HL-60 (cell line): Measurements from ENCODE around the gene PLAAT2.

Source experiments
- DNase-seq, 2 experiments: peaks; one replicate each; pipeline ENCODE4 v3.0.0-alpha.2; 2010 to 2020; ENCODE audit warnings: low read depth in 1 of 2, low spot score in 1 of 2
- H3K27ac ChIP-seq: fragments of 250-450 bp; sonication (Bioruptor Pico); replicated peaks from 2 replicates; pipeline ENCODE4 v1.5.1; 2020; ENCODE audit warnings: mild to moderate bottlenecking, moderate library complexity
- H3K27me3 ChIP-seq: fragments of 250-450 bp; sonication (Bioruptor Pico); 2 replicates; pipeline ENCODE4 v1.5.1; 2021; ENCODE audit warnings: mild to moderate bottlenecking, moderate library complexity; ENCODE audit not compliant: insufficient read depth, poor library complexity, severe bottlenecking
- H3K4me3 ChIP-seq: replicated peaks from 2 replicates; pipeline ENCODE4 v1.5.1; 2011; ENCODE audit warnings: mild to moderate bottlenecking, control low read depth, low read length; ENCODE audit not compliant: insufficient read depth
- GABPA ChIP-seq: IDR thresholded peaks from 2 replicates; pipeline ENCODE4 v1.6.1; 2012; ENCODE audit warnings: low read depth
- POLR2AphosphoS5 ChIP-seq: IDR thresholded peaks from 2 replicates; pipeline ENCODE4 v1.6.1; 2012; ENCODE audit warnings: low read depth
- SPI1 ChIP-seq: IDR thresholded peaks from 2 replicates; pipeline ENCODE4 v1.6.1; 2012; ENCODE audit warnings: low read depth, mild to moderate bottlenecking, borderline replicate concordance
- TF ChIP-seq, protein P1 (sequence below): IDR thresholded peaks from one replicate; pipeline ENCODE4 v1.5.1; 2011; ENCODE audit warnings: low read length, control low read depth, inconsistent platforms; ENCODE audit not compliant: insufficient read depth
- TF ChIP-seq, protein P2 (sequence below): IDR thresholded peaks from 2 replicates; pipeline ENCODE4 v1.6.1; 2012; ENCODE audit warnings: low read depth; ENCODE audit not compliant: insufficient replicate concordance

The PLAAT2 gene

DNA sequence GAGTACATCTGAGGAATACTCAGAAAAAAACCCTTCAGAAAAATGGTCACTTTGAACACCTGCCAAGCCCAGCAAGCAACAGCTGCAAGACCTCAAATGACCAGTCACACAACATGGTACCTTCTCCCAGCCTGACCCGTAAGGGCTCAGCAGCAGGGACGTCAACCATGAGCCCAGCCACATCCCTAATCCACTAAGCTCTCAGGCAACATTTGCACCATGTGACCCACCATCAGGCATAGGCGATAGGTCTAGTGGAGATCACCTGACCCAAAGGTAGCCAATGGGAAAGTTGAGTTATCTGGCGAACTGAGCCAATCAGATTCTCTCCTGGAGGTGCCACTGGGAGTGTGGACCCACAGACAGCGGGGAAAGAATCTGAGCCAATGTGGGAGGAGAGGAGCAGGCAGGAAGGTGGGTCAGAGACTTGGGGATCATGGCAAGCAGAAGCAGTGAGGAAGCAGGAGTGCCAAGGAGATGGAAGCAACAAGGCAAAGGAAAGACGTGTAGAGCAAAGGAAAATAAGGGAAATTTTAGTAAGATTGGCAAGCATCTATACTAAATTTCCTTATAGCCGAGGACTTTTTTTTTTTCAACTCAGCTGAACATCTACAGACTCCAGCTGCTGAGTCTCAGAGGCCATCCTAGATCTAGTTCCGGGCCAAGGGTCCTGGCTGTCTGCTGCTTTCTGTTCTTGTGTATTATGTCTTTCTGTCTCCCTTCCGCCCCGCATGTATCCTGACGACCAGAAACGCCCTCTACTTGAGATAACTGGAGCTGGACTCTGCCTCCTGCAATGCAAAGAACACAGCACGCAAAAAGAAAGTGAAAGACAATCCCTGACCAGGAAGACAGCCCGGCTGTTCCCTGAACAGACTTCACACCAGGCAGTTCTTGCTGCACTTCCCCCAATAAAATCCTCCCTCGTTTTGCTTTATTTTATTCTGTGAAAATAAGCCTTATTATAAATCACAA lies 11.0 kb upstream of the PLAAT2 start:
- no peaks in the 10 kb centered on the region for H3K27me3 ChIP-seq
- TF ChIP-seq, protein P1, sequence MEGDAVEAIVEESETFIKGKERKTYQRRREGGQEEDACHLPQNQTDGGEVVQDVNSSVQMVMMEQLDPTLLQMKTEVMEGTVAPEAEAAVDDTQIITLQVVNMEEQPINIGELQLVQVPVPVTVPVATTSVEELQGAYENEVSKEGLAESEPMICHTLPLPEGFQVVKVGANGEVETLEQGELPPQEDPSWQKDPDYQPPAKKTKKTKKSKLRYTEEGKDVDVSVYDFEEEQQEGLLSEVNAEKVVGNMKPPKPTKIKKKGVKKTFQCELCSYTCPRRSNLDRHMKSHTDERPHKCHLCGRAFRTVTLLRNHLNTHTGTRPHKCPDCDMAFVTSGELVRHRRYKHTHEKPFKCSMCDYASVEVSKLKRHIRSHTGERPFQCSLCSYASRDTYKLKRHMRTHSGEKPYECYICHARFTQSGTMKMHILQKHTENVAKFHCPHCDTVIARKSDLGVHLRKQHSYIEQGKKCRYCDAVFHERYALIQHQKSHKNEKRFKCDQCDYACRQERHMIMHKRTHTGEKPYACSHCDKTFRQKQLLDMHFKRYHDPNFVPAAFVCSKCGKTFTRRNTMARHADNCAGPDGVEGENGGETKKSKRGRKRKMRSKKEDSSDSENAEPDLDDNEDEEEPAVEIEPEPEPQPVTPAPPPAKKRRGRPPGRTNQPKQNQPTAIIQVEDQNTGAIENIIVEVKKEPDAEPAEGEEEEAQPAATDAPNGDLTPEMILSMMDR = no peak
- TF ChIP-seq POLR2AphosphoS5 = no peak
- TF ChIP-seq, protein P2, sequence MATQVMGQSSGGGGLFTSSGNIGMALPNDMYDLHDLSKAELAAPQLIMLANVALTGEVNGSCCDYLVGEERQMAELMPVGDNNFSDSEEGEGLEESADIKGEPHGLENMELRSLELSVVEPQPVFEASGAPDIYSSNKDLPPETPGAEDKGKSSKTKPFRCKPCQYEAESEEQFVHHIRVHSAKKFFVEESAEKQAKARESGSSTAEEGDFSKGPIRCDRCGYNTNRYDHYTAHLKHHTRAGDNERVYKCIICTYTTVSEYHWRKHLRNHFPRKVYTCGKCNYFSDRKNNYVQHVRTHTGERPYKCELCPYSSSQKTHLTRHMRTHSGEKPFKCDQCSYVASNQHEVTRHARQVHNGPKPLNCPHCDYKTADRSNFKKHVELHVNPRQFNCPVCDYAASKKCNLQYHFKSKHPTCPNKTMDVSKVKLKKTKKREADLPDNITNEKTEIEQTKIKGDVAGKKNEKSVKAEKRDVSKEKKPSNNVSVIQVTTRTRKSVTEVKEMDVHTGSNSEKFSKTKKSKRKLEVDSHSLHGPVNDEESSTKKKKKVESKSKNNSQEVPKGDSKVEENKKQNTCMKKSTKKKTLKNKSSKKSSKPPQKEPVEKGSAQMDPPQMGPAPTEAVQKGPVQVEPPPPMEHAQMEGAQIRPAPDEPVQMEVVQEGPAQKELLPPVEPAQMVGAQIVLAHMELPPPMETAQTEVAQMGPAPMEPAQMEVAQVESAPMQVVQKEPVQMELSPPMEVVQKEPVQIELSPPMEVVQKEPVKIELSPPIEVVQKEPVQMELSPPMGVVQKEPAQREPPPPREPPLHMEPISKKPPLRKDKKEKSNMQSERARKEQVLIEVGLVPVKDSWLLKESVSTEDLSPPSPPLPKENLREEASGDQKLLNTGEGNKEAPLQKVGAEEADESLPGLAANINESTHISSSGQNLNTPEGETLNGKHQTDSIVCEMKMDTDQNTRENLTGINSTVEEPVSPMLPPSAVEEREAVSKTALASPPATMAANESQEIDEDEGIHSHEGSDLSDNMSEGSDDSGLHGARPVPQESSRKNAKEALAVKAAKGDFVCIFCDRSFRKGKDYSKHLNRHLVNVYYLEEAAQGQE = no peak
- no peak for TF ChIP-seq SPI1
- TF ChIP-seq GABPA = no peak
- H3K27ac ChIP-seq = 0 out of 2 replicates have a peak overlapping the region, but pooled peaks have one; percentile 13
- no peak overlapping the region for H3K4me3 ChIP-seq
- DNase-seq = peak in 1 of 2 experiments; percentile 52

DNA sequence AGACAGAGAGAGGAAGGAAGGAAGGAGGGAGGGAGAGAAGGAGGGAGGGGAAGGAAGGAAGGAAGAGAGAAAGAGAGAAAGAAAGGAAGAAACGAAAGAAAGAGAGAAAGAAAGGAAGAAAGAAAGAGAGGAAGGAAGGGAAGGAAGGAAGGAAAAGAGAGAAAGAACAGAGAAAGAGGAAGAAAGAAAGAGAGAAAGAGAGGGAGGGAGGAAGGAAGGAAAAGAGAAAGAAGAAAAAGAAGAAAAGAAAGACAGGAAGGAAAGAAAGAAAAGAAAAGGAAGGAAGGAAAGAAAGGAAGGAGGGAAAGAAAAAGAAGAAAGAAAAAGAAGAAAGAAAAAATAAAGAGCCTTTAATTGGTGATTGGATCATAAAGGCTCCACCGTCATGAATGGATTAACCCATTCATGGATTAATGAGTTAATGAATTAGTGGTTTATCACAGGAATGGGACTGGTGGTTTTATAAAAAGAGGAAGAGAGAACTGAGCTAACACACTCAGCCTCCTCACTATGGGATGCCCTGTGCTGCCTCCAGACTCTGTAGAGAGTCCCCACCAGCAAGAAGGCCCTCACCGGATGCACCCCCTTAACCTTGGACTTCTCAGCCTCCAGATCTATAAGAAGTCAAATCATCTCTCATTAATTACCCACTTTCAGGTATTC lies 9.0 kb upstream of the PLAAT2 start:
- no peak overlapping the region for H3K4me3 ChIP-seq
- H3K27ac ChIP-seq = no peak overlapping the region
- DNase-seq = no peak
- no peaks in the 10 kb centered on the region for H3K27me3 ChIP-seq
- TF ChIP-seq GABPA (no peak), SPI1 (peak; percentile 80; the same call in 1 of the 2 replicates)

DNA sequence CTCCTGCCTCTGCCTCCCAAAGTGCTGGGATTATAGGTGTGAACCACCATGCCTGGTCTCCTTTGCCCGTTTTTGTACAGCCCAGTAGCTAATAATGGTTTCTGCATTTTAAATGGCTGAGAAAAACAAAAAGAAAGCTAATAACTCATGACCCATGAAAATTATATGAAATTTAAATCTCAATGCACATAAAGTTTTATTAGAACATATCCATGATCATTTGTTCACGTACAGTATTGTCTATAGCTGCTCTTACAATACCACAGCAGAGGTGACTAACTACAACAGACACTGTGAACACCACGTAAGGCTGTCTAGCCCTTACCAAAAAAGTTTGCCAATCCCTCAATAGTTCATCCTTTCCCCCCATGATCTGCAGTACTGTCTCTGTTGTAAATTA lies 6.4 kb upstream of the PLAAT2 start:
- no peak for DNase-seq

More for the DNA sequence above, 6.4 kb upstream of the PLAAT2 start:
- H3K4me3 ChIP-seq = no peak overlapping the region
- no peaks in the 10 kb centered on the region for H3K27me3 ChIP-seq
- TF ChIP-seq, protein P2 = no peak
- TF ChIP-seq, protein P1 = no peak
- TF ChIP-seq POLR2AphosphoS5 (no peak), SPI1 (no peak), GABPA (no peak)
- H3K27ac ChIP-seq = no peak overlapping the region
